ENCODE measurements around the gene AGFG2.

The AGFG2 gene

DNA sequence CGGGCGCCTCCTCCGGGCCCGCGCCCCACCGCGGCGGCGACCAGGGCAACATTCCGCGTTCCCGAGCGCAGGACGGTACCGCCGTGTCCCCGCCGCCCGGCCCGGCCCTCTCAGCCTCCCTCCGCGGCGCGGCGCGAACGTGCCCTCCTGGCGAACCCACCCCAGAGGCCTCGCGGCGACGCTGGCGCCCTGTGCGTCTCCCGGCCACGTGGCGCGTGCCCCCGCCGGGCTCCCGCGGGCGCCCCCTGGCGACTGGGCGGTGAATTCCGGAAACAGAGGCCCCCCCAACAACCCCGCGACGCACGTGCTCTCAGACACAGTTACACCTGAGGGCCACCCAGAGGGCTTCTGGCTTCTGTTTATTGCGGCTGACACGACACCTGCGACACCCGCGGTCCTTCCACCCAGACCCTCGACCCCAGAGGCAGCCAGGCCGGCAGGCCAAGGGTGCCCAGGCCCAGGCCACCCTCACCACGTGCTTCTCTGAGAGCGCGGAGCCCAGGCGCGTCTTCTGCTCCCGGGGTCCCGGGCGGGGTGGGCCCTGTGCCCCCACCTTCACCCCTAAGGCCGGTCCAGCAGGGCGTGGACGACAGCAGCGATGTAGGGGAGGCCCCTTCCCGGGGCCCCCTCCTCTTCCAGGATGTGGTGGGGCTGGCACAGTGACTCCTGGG lies 34.8 kb downstream of the AGFG2 start, which contains the start of gene SAP25:
TSS of gene SAP25 (minus strand) at position 210 of the 671 bp plus-strand sequence. CDS start at position 52, 158 bp downstream.
- DNase-seq: no peak

DNA sequence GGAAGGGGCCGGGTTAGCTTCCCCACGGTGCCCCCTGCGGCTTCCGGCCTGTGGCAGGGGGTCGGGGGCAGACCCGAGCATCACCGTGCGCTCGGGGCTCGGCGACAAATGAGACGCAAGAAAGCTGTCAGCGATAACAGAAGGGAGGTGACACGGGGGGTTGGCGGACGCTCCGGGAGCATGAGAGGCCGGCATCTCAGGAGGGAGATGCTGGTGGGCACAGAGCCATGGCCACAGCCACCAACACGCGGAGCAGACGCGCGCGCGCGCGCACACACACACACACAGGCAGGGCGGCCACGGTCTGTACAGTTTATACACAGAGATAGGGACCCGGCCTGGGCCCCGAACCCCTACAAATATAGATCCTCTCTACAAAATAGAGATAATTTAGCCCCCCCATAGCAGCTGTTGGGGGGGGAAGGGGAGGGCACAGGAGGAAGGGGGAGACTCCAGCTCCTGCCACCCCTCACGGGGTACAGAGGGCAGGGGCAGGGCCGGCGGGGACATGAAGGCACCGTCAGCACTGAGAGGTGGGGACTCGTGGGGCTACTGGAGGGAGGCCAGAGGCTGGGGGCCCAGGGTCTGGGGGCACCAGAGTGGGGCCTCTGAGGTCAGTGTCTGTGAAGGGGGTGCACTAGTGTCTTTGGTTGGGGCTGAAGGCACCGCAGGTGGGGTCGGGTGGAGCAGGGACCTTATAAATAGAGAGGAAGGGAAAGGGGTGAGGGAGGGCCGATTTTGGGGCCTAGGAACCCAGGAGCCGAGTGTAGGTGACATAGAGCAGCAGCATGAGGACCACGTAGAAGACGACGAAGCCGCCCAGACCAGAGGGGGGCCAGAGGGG lies 35.6 kb downstream of the AGFG2 start:
- DNase-seq: no peak

DNA sequence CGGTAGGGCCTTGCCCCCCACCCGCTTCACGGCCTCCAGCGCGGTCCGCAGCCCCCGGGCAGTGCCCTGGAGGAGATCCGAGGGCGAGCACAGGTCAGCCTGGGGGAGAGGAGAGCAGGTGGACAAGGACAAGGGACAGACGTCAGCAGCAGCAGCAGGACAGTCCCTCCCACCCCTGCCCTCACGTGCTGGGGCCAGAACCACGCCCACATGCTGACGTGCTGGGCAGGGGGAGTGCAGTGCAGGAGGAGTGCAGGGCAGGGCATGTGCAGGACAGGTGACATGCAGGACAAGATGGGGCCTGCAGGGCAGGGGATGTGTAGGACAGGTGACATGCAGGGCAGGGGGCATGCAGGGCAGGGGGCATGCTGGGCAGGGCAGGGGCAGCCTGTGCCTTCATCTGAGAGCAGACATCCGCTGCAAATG lies 36.2 kb downstream of the AGFG2 start:
- no peak for DNase-seq

- no peak for DNase-seq
Observed at GRCh38 chr7:100575746-100576383, 36.9 kb downstream of the AGFG2 start.

DNA sequence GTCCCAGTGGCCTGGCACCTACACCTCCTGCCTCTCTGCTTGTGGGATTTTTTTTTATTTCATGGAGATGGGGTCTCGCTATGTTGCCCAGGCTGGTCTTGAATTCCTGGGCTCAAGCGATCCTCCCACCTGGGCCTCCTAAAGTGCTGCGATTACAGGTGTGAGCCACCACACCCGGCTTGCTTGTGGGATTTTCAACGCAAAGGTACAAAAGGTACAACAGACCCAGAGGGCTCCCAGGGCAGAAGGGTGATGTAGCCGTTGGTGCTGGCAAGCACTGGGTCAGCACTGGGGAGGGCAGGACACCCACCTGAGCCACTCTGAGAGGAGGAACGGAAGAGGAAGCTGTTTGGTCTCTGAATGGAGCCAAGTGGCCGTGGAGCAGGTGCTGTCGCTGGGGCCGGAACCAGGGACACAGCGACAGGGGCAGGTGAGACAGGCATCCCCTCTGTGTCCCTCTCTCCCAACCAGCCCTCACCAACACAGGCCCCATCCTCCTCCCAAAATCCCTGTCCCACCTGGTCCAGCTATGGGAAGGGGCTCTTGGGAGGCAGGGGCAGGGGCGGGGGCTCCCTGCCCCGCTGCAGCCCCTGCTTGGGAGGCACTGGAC lies 37.5 kb downstream of the AGFG2 start:
- no peak for DNase-seq

GRCh38 chr7:100577103-100577502 lies 38.1 kb downstream of the AGFG2 start:
- no peak for DNase-seq

DNA sequence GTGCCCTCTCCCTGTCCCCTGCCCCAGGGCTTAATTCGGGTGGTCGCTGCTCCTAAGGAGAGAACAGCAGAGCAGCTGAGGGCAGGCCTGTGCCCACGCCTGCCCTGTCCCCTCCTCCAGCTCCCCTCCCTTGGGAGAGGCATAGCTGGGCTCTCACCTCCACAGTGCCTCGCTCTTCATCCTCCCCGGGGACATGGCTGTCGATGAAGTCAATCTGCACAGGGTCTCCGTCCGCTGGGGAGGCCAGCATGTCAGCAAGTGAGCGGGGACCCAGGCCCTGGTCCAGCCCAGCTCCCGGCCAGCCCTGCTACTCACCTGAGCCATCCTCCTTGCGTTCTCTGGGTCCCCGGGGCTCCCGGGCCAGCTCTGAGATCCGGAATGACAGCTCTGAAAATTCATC lies 38.5 kb downstream of the AGFG2 start:
- no peak for DNase-seq

DNA sequence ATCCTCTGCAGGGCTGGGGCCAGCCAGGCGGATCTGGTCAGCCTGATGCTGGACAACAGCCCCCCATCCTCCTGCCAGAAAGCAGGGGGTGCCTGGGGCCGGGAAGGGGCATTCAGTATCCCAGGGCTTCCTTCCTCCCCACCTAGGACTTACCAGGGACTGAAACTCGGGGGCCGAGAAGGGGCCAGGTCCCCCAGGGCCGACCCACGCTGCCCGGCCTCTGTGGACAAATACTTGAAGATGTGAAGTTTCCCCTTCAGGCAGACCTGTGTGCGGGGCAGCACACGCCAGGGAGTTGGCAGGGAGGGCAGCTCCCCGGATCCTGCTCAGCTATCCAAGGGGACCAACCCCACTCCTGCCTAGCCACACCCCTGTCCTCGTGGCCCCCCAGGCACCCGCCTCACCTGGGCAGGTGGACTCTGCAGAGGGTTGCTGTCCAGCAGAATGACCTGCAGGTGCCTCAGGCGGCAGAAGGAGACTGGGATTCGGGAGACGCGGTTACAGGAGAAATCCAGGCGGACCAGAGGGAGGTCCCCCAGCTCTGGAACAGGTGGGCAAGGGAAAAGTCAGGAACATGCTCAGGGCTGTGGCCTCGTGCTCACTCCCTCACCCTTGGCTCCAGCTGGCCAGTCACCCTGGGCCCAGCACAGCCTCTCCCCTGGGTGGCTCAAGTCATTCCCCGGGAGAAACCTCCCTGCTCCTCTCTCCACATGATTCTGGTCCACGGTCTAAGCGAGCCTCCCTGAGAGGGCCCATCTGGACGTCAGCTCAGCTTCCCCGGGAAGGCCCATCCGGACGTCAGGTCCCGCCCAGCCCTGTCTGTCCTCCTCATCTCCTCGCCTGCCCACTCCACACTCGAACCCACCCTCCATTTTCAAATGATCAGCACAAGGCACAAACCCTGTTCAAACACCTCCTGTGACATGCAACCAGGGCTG lies 39.5 kb downstream of the AGFG2 start:
- no peak for DNase-seq

GRCh38 chr7:100580466-100581283 lies 41.7 kb downstream of the AGFG2 start:
- no peak for DNase-seq

DNA sequence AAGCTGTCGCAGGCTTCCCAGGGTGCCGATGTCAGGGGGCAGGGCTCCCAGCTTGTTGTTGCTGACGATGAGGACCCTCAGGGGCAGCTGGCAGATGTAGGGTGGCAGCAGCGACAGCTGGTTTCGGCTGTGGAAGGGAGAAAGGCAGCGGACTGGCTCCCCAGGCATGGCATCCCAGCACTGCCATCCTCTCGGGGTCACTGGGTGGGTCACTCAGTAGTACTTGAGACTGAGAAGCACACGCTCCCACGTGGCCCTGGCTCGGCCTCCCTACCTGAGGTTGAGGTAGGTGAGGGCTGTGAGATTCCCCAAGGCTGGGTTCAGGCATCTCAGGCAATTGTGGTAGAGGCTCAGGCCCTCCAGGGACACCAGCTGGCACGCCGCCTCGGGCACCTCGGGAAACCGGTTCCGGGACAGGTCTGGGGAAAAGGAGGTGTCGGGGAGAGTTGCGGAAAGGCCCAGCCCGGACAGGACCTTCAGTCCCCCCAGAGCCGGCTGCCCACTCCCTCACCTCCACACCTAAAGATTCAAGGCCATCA lies 43.1 kb downstream of the AGFG2 start:
- DNase-seq: no peak

GRCh38 chr7:100582650-100583049 lies 43.6 kb downstream of the AGFG2 start:
- no peak for DNase-seq

DNA sequence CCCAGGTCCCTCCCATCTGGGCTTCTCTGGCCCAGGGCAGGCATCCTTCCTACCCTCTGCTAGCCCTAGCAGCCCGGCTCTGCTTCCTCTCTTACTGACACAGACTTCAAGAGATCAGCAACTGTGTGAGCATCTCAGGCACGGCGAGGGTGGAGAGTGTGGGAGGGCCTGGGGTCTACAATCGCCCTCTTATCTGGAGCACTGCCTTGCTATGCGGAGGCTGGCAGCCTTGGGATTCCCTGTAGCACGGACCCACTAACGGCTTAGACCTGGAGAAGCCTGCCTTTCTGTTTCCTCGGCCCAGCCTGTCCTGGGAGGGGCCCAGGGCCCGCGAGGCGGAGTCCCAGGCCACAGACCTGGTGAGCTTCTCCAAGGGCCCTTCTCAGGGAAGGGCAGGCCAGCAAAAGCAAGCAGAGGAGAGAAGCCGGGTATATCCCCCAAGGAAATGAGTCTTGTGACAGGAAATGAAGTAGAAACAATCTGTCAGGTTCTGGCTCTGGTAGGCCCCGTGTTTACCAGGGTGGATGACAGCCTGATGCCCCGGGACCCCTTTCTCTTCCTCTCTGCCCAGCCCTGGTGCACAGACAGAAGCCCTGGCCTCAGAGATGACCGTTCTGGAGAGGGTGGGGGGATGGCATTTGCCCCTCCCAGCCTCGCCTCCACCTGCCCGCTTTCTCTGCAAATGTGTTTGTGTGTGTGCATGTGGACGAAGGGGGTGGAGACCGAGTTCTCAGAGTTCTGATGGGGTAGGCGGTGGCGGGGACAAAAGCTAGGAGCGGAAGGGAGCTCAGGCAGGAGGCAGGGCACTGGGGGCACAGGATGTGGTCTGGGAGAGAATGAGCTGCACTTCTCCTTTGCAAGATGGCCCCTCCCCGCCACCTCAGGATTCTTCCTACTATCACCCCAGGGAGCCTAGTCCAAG lies 44.4 kb downstream of the AGFG2 start:
- DNase-seq: peak; percentile 19

DNA sequence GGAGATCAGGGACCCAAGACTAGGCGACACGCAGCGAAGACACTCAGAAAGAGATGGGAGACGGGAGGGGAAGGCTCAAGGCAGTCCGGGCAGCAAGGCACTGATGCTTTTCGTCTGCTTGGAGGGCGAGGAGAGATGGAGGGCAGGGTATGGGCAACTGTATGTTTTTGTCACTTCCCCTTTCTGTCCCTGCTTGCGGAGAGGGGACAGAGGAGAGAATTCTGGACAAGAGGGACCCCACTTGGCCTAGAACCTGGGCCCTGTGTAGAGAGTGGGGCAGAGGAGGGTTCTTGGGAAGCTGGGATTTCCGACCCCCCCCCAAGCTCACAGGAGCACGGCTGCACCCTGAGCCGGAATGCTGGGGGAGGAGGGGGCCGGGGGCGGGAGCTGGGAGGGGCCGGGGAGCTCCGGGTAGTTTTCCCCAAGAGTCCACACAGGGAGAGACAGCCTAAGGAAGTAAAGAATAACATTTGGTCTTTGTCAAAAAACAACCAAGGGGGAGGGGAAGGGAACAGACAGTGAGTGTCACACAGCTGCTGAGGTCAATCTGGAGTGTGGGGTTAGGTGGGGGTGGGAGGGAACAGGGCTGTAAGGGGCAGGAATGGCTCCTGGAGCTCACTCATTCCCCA lies 45.2 kb downstream of the AGFG2 start:
- DNase-seq: no peak

- DNase-seq: no peak
Observed at GRCh38 chr7:100584683-100585510, 45.9 kb downstream of the AGFG2 start.

DNA sequence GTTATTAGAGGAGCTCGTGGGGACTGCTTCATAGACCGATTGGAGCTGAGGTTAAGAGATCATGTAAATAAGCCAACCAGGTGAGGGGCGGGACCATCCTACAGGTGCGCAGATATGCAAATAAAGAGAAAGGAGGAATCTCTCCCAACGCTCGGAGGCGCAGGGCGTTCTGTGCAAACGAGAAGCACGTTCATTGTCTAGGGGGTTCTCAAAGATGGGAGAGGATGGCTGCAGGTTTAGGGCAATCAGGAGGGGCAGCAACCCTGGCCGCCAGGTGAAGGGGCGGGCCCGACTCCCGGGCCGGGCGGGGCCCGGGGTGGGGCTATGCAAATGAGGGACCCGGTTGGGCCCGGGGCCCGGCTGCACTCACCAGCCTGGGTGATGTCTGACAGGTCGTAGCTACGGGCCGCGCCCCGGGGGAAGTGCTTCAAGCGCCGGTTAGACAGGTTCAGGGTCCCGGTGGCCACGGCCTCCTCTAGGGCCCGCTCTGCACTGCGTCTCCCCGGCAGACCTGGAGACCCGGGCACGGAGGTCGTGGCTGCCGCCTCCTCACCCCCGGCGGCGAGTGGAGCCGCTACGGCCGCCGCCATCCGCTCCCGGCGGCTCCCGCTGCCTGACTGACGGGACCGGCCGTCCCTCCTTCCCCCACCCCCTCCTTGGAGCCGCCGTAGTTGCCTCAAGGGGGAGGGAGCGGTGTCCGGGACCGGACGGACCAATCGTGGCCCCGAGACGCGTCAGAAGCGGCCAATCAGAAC lies 46.7 kb downstream of the AGFG2 start, which contains the start of gene LRCH4:
TSS of gene LRCH4 (minus strand) at position 619 of the 755 bp plus-strand sequence. CDS start at position 590, 29 bp downstream.
- DNase-seq: peak; percentile 47

DNA sequence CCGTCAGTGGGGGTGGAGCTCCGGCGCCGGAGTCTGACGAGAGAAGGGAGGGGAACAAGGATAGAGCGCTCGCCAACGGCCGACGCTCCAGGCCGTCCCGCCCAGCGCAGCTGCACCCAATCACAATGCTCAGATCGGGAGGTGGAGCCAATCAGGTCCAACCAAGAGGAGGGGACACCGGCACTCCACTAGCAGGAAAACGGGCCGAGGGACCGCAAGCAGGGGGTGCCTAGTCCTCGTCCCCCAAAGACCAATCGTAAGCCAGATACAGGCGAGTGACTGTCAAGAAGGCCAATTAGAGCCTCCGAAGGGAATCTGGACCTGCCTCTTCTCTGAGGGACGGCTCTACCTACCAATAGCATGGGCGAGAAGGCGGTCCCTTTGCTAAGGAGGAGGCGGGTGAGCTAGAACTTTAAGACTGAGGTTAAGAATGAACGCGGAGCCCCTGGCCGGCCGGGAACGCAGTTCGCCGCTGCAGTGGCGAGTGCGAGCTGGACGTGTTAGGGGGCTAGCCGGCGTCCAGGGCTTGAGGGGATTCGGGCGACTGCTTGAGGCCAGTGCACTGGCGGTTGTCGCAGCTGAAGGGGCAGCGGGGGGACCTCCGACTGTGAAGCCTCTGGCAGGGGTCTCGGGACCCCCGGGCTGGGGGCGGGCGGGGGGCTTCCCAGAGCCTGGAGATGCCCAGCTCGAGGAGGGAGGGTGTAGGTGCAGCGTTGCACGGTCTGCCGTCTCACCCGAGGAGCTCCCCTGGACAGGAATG lies 47.4 kb downstream of the AGFG2 start, which contains the start of gene FBXO24:
TSS of gene FBXO24 (plus strand) at position 63 of the 760 bp plus-strand sequence. CDS start at position 361, 298 bp downstream.
- peak; percentile 100 for DNase-seq
